Measurements from ENCODE around the gene CLK3.

The CLK3 gene

DNA sequence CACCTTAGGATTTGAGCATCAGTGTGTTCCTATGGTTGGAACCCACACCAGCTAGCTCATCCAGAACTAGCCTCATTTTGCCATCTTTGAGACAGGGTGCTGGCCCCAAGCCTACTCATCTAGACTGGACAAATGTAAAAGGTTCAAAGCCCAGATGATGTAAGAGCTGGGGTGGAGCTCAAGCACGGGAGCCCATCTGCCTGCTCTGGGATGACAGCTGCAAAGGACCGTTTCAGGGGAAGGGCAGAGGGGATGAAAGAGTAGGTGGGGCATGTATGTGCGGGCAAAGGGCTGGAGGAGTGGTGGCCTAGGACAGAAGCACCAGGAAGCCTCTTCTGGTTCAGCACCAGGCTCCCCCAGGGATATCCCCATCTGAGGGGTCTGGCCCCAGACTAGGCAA lies 15.8 kb downstream of the CLK3 start:
- no peak overlapping the region for H2BK120ac ChIP-seq (ENCODE audit: low read depth, low read length)
- H3K4me1 ChIP-seq (ENCODE audit: control insufficient read depth, low read depth, low read length): no peaks in the 10 kb centered on the region
- H3K23ac ChIP-seq (ENCODE audit: low read length): no peak overlapping the region
- no peak overlapping the region for H2AK5ac ChIP-seq (ENCODE audit: low read length)
- no CpG with 5 or more reads among the region's 3 CpGs for WGBS (ENCODE audit: extremely low coverage, insufficient coverage, low lambda C conversion rate)
- H3K4ac ChIP-seq (ENCODE audit: low read depth, low read length): no peak overlapping the region
- H3K27ac ChIP-seq (ENCODE audit: low read depth, low read length): no peak overlapping the region
- no peak overlapping the region for H3K4me3 ChIP-seq (ENCODE audit: low read length)
- no peak overlapping the region for H3K9ac ChIP-seq (ENCODE audit: low read length)
- H2BK15ac ChIP-seq (replicated peaks; ENCODE audit: low read depth): no peak overlapping the region
- peaks cover 9% of the 10 kb centered on the region for H3K36me3 ChIP-seq (ENCODE audit: control insufficient read depth, insufficient read depth, low read length)
- no peak overlapping the region for H4K8ac ChIP-seq (ENCODE audit: low read depth, low read length)
- H3K56ac ChIP-seq (ENCODE audit: low read length): no peak overlapping the region
- H2BK5ac ChIP-seq (ENCODE audit: low read length): no peak overlapping the region
- no peak overlapping the region for H4K5ac ChIP-seq (ENCODE audit: low read length)
- no peak for DNase-seq
- no peak overlapping the region for H3K18ac ChIP-seq (ENCODE audit: low read length)
- H3K79me2 ChIP-seq (ENCODE audit: control insufficient read depth, insufficient read depth, low read length): no peaks in the 10 kb centered on the region
- H3K4me2 ChIP-seq (ENCODE audit: low read length): no peak overlapping the region
- no peaks in the 10 kb centered on the region for H3K79me1 ChIP-seq (ENCODE audit: low read length)
- no peaks in the 10 kb centered on the region for H3K27me3 ChIP-seq (ENCODE audit: insufficient read depth, low read length, poor library complexity)

DNA sequence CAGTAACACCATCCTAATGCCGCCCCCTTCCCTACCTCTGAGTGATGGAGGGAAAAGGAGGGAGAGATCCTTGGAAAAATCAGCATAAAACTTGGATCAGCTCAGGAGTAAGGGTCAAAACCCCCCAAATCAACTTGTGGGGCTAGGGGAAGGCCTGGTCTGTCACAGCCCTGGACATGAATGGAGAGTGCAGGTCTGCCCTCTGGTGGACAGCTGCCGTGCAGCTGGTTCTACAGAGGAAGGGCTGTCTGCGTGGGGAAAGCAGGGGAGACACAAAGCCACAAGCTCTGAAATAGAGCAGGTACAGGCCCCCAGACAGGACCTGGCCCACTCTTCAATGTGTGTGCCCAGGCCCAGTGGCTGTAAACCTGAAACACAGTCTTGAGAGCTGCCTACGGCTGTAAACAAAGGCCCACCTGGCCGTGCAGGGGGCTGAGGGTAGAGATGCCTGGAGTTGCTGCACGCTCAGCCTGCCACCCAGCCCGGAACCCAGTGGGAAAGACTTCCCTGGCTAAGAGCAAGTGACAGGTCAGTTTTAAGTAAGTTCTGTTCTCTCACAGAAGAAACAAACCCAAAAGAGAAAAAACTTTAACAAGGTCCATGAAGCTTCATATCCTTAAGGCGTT lies 16.4 kb downstream of the CLK3 start:
- Histone ChIP-seq H2AK5ac (ENCODE audit: low read length) (no peak overlapping the region), H3K18ac (ENCODE audit: low read length) (no peak overlapping the region), H2BK5ac (ENCODE audit: low read length) (no peak overlapping the region), H3K56ac (ENCODE audit: low read length) (no peak overlapping the region), H3K79me1 (ENCODE audit: low read length) (no peaks in the 10 kb centered on the region), H4K5ac (ENCODE audit: low read length) (no peak overlapping the region), H3K23ac (ENCODE audit: low read length) (no peak overlapping the region), H2BK15ac (replicated peaks; ENCODE audit: low read depth) (no peak overlapping the region), H3K4me2 (ENCODE audit: low read length) (no peak overlapping the region), H3K36me3 (ENCODE audit: control insufficient read depth, insufficient read depth, low read length) (peaks cover 9% of the 10 kb centered on the region), H2BK120ac (ENCODE audit: low read depth, low read length) (no peak overlapping the region), H3K4me3 (ENCODE audit: low read length) (no peak overlapping the region), H4K8ac (ENCODE audit: low read depth, low read length) (no peak overlapping the region), H3K4ac (ENCODE audit: low read depth, low read length) (no peak overlapping the region), H3K79me2 (ENCODE audit: control insufficient read depth, insufficient read depth, low read length) (no peaks in the 10 kb centered on the region), H3K27me3 (ENCODE audit: insufficient read depth, low read length, poor library complexity) (no peaks in the 10 kb centered on the region), H3K4me1 (ENCODE audit: control insufficient read depth, low read depth, low read length) (no peaks in the 10 kb centered on the region), H3K9ac (ENCODE audit: low read length) (no peak overlapping the region), H3K27ac (ENCODE audit: low read depth, low read length) (no peak overlapping the region)
- WGBS (ENCODE audit: extremely low coverage, insufficient coverage, low lambda C conversion rate): no CpG with 5 or more reads among the region's 8 CpGs
- DNase-seq: peak; percentile 65

GRCh38 chr15:74632601-74633000 lies 17.0 kb downstream of the CLK3 start:
- Histone ChIP-seq H3K23ac (ENCODE audit: low read length) (no peak overlapping the region), H3K4me3 (ENCODE audit: low read length) (no peak overlapping the region), H3K4me2 (ENCODE audit: low read length) (no peak overlapping the region), H3K79me2 (ENCODE audit: control insufficient read depth, insufficient read depth, low read length) (no peaks in the 10 kb centered on the region), H3K9ac (ENCODE audit: low read length) (no peak overlapping the region), H2BK15ac (replicated peaks; ENCODE audit: low read depth) (no peak overlapping the region), H3K4me1 (ENCODE audit: control insufficient read depth, low read depth, low read length) (no peaks in the 10 kb centered on the region), H4K8ac (ENCODE audit: low read depth, low read length) (no peak overlapping the region), H3K79me1 (ENCODE audit: low read length) (no peaks in the 10 kb centered on the region), H2BK120ac (ENCODE audit: low read depth, low read length) (no peak overlapping the region), H4K5ac (ENCODE audit: low read length) (no peak overlapping the region), H3K36me3 (ENCODE audit: control insufficient read depth, insufficient read depth, low read length) (peaks cover 6% of the 10 kb centered on the region), H3K56ac (ENCODE audit: low read length) (no peak overlapping the region), H2AK5ac (ENCODE audit: low read length) (no peak overlapping the region), H3K18ac (ENCODE audit: low read length) (no peak overlapping the region), H2BK5ac (ENCODE audit: low read length) (no peak overlapping the region), H3K4ac (ENCODE audit: low read depth, low read length) (no peak overlapping the region), H3K27me3 (ENCODE audit: insufficient read depth, low read length, poor library complexity) (no peaks in the 10 kb centered on the region), H3K27ac (ENCODE audit: low read depth, low read length) (no peak overlapping the region)
- no CpG with 5 or more reads among the region's 9 CpGs for WGBS (ENCODE audit: extremely low coverage, insufficient coverage, low lambda C conversion rate)
- DNase-seq: no peak

- no peak overlapping the region for H3K4ac ChIP-seq (ENCODE audit: low read depth, low read length)
- no peak overlapping the region for H3K27ac ChIP-seq (ENCODE audit: low read depth, low read length)
- H3K79me2 ChIP-seq (ENCODE audit: control insufficient read depth, insufficient read depth, low read length): no peaks in the 10 kb centered on the region
- WGBS (ENCODE audit: extremely low coverage, insufficient coverage, low lambda C conversion rate): no CpG with 5 or more reads among the region's 2 CpGs
- DNase-seq: no peak
- no peaks in the 10 kb centered on the region for H3K4me1 ChIP-seq (ENCODE audit: control insufficient read depth, low read depth, low read length)
- H3K27me3 ChIP-seq (ENCODE audit: insufficient read depth, low read length, poor library complexity): no peaks in the 10 kb centered on the region
- H2BK15ac ChIP-seq (replicated peaks; ENCODE audit: low read depth): no peak overlapping the region
- H3K18ac ChIP-seq (ENCODE audit: low read length): no peak overlapping the region
- H3K9ac ChIP-seq (ENCODE audit: low read length): no peak overlapping the region
- H3K4me2 ChIP-seq (ENCODE audit: low read length): no peak overlapping the region
- no peak overlapping the region for H2BK5ac ChIP-seq (ENCODE audit: low read length)
- H3K79me1 ChIP-seq (ENCODE audit: low read length): no peaks in the 10 kb centered on the region
- no peak overlapping the region for H4K8ac ChIP-seq (ENCODE audit: low read depth, low read length)
- peaks cover 2% of the 10 kb centered on the region for H3K36me3 ChIP-seq (ENCODE audit: control insufficient read depth, insufficient read depth, low read length)
- no peak overlapping the region for H2AK5ac ChIP-seq (ENCODE audit: low read length)
- no peak overlapping the region for H2BK120ac ChIP-seq (ENCODE audit: low read depth, low read length)
- no peak overlapping the region for H4K5ac ChIP-seq (ENCODE audit: low read length)
- no peak overlapping the region for H3K56ac ChIP-seq (ENCODE audit: low read length)
- H3K23ac ChIP-seq (ENCODE audit: low read length): no peak overlapping the region
- no peak overlapping the region for H3K4me3 ChIP-seq (ENCODE audit: low read length)
Measured at GRCh38 chr15:74633781-74634180, 18.1 kb downstream of the CLK3 start.

DNA sequence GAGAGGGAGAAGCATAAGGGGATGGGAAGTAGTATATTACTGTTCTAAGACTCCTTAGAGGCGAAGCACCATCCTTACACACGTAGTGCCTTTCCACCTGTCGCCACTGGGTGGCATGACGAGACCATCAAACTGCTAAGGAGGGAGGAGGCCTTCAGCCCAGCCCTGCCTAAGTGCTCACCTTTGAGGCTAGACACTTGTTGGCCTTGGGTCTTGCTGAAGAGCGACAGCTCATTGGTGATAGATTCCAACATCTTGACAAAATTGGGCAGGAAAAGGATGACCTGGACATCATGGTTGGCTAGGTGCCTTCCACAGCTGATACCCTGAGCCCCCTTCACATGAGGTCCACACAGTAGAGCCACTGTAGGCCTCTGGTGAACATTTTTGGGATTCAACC lies 19.6 kb downstream of the CLK3 start:
- WGBS (ENCODE audit: extremely low coverage, insufficient coverage, low lambda C conversion rate): no CpG with 5 or more reads among the region's 5 CpGs

DNA sequence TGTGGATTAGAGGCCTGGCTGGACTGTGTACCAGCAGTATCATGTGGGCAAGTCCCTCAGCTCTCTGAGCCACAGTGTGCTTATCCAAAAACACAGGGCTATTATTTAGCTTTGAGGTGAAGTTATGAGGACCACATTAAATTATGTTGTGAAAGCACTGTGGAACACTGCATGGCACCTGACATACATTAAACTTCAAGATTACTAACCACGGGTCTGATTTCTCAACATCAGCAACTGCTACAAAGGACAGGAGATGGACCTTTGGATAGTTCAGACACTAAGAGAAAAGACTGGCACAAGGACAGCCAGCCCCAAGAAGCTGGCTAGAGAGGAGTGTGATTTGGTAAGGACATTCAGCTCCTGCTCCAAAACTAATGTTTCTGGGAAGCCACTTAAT lies 21.3 kb downstream of the CLK3 start:
- H2AK5ac ChIP-seq (ENCODE audit: low read length): no peak overlapping the region
- peaks cover 4% of the 10 kb centered on the region for H3K79me1 ChIP-seq (ENCODE audit: low read length)
- H3K27ac ChIP-seq (ENCODE audit: low read depth, low read length): no peak overlapping the region
- no peak overlapping the region for H3K4me3 ChIP-seq (ENCODE audit: low read length)
- no peak overlapping the region for H2BK15ac ChIP-seq (replicated peaks; ENCODE audit: low read depth)
- no peak overlapping the region for H3K4me2 ChIP-seq (ENCODE audit: low read length)
- no peak overlapping the region for H3K18ac ChIP-seq (ENCODE audit: low read length)
- no peak overlapping the region for H3K4ac ChIP-seq (ENCODE audit: low read depth, low read length)
- no peak overlapping the region for H4K8ac ChIP-seq (ENCODE audit: low read depth, low read length)
- H3K36me3 ChIP-seq (ENCODE audit: control insufficient read depth, insufficient read depth, low read length): no peaks in the 10 kb centered on the region
- no peak overlapping the region for H3K56ac ChIP-seq (ENCODE audit: low read length)
- no peaks in the 10 kb centered on the region for H3K27me3 ChIP-seq (ENCODE audit: insufficient read depth, low read length, poor library complexity)
- H2BK5ac ChIP-seq (ENCODE audit: low read length): no peak overlapping the region
- no peak overlapping the region for H3K9ac ChIP-seq (ENCODE audit: low read length)
- no peaks in the 10 kb centered on the region for H3K79me2 ChIP-seq (ENCODE audit: control insufficient read depth, insufficient read depth, low read length)
- H4K5ac ChIP-seq (ENCODE audit: low read length): no peak overlapping the region
- peaks cover under 1% of the 10 kb centered on the region for H3K4me1 ChIP-seq (ENCODE audit: control insufficient read depth, low read depth, low read length)
- H2BK120ac ChIP-seq (ENCODE audit: low read depth, low read length): no peak overlapping the region
- no peak overlapping the region for H3K23ac ChIP-seq (ENCODE audit: low read length)
- no peak for DNase-seq
- WGBS (ENCODE audit: extremely low coverage, insufficient coverage, low lambda C conversion rate): no CpG with 5 or more reads among the region's 1 CpG

More for the DNA sequence above, 19.6 kb downstream of the CLK3 start:
- Histone ChIP-seq H3K18ac (ENCODE audit: low read length) (no peak overlapping the region), H3K27me3 (ENCODE audit: insufficient read depth, low read length, poor library complexity) (no peaks in the 10 kb centered on the region), H3K36me3 (ENCODE audit: control insufficient read depth, insufficient read depth, low read length) (peaks cover 1% of the 10 kb centered on the region), H2AK5ac (ENCODE audit: low read length) (no peak overlapping the region), H3K56ac (ENCODE audit: low read length) (no peak overlapping the region), H3K4me1 (ENCODE audit: control insufficient read depth, low read depth, low read length) (no peaks in the 10 kb centered on the region), H3K4ac (ENCODE audit: low read depth, low read length) (no peak overlapping the region), H3K9ac (ENCODE audit: low read length) (no peak overlapping the region), H3K79me1 (ENCODE audit: low read length) (no peaks in the 10 kb centered on the region), H2BK120ac (ENCODE audit: low read depth, low read length) (no peak overlapping the region), H2BK15ac (replicated peaks; ENCODE audit: low read depth) (no peak overlapping the region), H3K79me2 (ENCODE audit: control insufficient read depth, insufficient read depth, low read length) (no peaks in the 10 kb centered on the region), H2BK5ac (ENCODE audit: low read length) (no peak overlapping the region), H3K23ac (ENCODE audit: low read length) (no peak overlapping the region), H4K5ac (ENCODE audit: low read length) (no peak overlapping the region), H4K8ac (ENCODE audit: low read depth, low read length) (no peak overlapping the region), H3K27ac (ENCODE audit: low read depth, low read length) (no peak overlapping the region), H3K4me2 (ENCODE audit: low read length) (no peak overlapping the region), H3K4me3 (ENCODE audit: low read length) (no peak overlapping the region)
- peak; percentile 77 for DNase-seq
